ENCODE results near the gene RALB. TPM values are rescaled to one million over a fixed set of nuclear protein-coding genes. Genes with fewer than 3 reads are reported as not detected.
A peak's percentile ranks its signal among the peaks of the same experiment; 100 is the strongest.

RALB gene
- total RNA-seq, 1 experiment from 2014 or later, result 24.6 TPM

DNA sequence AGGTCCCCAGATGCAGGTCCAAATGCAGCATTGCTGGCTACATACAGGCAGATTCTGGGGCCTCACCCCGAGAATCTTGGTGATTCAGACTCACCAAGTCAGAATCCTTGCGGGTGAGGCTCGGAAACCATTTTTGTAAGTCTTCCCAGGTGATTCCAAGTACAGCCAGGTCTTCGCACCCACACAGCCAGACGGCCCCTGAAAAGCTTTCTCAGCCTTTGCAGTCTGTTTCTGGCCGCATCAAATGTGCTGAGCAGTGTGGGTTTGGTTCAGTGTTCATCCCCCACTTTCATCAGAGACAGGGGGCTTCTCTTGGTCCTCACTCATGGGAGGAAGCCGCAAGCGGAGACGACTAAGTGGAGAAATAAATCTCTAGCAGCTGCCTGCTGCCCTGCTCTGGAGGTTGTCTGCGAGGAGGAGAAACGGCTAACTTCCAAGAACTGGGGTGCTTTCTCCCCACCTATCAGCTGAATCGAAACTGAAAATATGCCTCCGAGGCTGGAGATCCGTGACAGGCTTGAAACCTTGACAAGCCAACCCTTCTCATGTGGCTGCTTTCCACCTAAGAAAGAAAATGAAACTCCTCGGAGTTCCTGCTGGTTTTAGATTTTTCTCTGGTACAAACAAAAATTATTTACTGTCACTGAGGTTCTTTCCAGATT, 20.5 kb upstream of the RALB start:
- no peak overlapping the region for H2BK20ac ChIP-seq (ENCODE audit: low read depth, low read length, poor library complexity, severe bottlenecking)
- no peak overlapping the region for H3K27ac ChIP-seq (ENCODE audit: insufficient read length, low read depth, low read length)
- H2AK5ac ChIP-seq (ENCODE audit: insufficient read length, low read length), result no peak overlapping the region
- H2BK5ac ChIP-seq (ENCODE audit: insufficient read length, low read length), result no peak overlapping the region
- H2BK120ac ChIP-seq (ENCODE audit: low read depth, low read length, poor library complexity, severe bottlenecking), result no peak overlapping the region
- peaks cover 5 to 7% of the 10 kb centered on the region in 2 experiments; a peak in 2 of 5 replicates for H3K9me3 Mint-ChIP-seq
- H3K27me3 ChIP-seq (ENCODE audit: insufficient read depth, low read length), result no peaks in the 10 kb centered on the region
- no peak overlapping the region for H3K4ac ChIP-seq (ENCODE audit: low read depth, low read length)
- no CpG with 5 or more reads among the region's 15 CpGs for WGBS (ENCODE audit: extremely low coverage, insufficient read length, low lambda C conversion rate)
- peaks cover 7 to 10% of the 10 kb centered on the region in 2 experiments for H3K4me1 Mint-ChIP-seq
- H2BK15ac ChIP-seq (ENCODE audit: low read depth, low read length), result no peak overlapping the region
- H2AFZ ChIP-seq (ENCODE audit: low read length), result no peak overlapping the region
- no peaks in the 10 kb centered on the region for H4K20me1 ChIP-seq (ENCODE audit: control insufficient read depth, insufficient read depth, insufficient read length)
- no peaks in the 10 kb centered on the region; a peak in 1 of 7 replicates for H3K36me3 Mint-ChIP-seq (ENCODE audit: insufficient read depth in 1 of 3, low read depth in 3 of 3)
- no peak overlapping the region for H3K18ac ChIP-seq (ENCODE audit: insufficient read length, low read depth, low read length)
- no peak overlapping the region for H4K91ac ChIP-seq (ENCODE audit: insufficient read length, low read depth, low read length)
- DNase-seq, result peak; percentile 8
- H4K8ac ChIP-seq (replicated peaks; ENCODE audit: insufficient read length, low read depth, low read length), result no peak overlapping the region
- no peak overlapping the region for H3K14ac ChIP-seq (ENCODE audit: insufficient read depth, low read length)
- no peak overlapping the region for H3K27ac Mint-ChIP-seq
- peaks cover 29% of the 10 kb centered on the region for H3K27me3 Mint-ChIP-seq (ENCODE audit: low read depth)
- no peaks in the 10 kb centered on the region for H3K79me1 ChIP-seq (ENCODE audit: insufficient read depth, low read depth, low read length, poor library complexity, severe bottlenecking)
- H3T11ph ChIP-seq (ENCODE audit: low read length), result no peak overlapping the region
- no peaks in the 10 kb centered on the region for H3K4me1 ChIP-seq (ENCODE audit: insufficient read depth, low read length)
- H3K56ac ChIP-seq (ENCODE audit: insufficient read length, low read depth, low read length), result no peak overlapping the region
- no peak overlapping the region for H3K4me3 Mint-ChIP-seq
- no peak overlapping the region for H4K5ac ChIP-seq (ENCODE audit: insufficient read length, low read depth, low read length)
- H3K79me2 ChIP-seq (ENCODE audit: insufficient read depth, low read length), result no peaks in the 10 kb centered on the region
- TF ChIP-seq, protein P1, sequence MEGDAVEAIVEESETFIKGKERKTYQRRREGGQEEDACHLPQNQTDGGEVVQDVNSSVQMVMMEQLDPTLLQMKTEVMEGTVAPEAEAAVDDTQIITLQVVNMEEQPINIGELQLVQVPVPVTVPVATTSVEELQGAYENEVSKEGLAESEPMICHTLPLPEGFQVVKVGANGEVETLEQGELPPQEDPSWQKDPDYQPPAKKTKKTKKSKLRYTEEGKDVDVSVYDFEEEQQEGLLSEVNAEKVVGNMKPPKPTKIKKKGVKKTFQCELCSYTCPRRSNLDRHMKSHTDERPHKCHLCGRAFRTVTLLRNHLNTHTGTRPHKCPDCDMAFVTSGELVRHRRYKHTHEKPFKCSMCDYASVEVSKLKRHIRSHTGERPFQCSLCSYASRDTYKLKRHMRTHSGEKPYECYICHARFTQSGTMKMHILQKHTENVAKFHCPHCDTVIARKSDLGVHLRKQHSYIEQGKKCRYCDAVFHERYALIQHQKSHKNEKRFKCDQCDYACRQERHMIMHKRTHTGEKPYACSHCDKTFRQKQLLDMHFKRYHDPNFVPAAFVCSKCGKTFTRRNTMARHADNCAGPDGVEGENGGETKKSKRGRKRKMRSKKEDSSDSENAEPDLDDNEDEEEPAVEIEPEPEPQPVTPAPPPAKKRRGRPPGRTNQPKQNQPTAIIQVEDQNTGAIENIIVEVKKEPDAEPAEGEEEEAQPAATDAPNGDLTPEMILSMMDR (conservative IDR thresholded peaks at IDR 0.05), result no peak
- H2BK12ac ChIP-seq (ENCODE audit: insufficient read length, low read depth, low read length), result no peak overlapping the region
- H3K9ac ChIP-seq (ENCODE audit: extremely low read depth, insufficient read length, low read length), result no peak overlapping the region
- H3K4me2 ChIP-seq (ENCODE audit: insufficient read depth, insufficient read length, low read length), result no peak overlapping the region
- no peaks in the 10 kb centered on the region for H3K23me2 ChIP-seq (ENCODE audit: insufficient read length, low read depth, low read length, poor library complexity, severe bottlenecking)
- no peaks in the 10 kb centered on the region for H3K9me3 ChIP-seq (ENCODE audit: control insufficient read depth, low read depth, low read length)
- no peak overlapping the region for H3K23ac ChIP-seq (ENCODE audit: insufficient read length, low read depth, low read length)

Measured in H9 (cell line).